Mesodermal cell (in vitro differentiated cells): ENCODE measurements around the gene SGMS1.
A peak's percentile ranks its signal among the peaks of the same experiment; 100 is the strongest.

Experiments used
- H3K27ac ChIP-seq: 2 replicates; pipeline ENCODE4 v1.7.0; 2013; ENCODE audit warnings: mild to moderate bottlenecking, low read depth, low read length, moderate library complexity; ENCODE audit not compliant: severe bottlenecking
- H3K36me3 ChIP-seq: 2 replicates; pipeline ENCODE4 v1.7.1; 2013; ENCODE audit warnings: mild to moderate bottlenecking, low read length, moderate library complexity; ENCODE audit not compliant: control insufficient read depth, insufficient read depth
- H3K4me1 ChIP-seq: one replicate; pipeline ENCODE4 v1.7.1; 2013; ENCODE audit warnings: mild to moderate bottlenecking, low read length; ENCODE audit not compliant: insufficient read depth, control insufficient read depth, poor library complexity, severe bottlenecking
- H3K4me3 ChIP-seq: 2 replicates; pipeline ENCODE4 v1.7.0; 2013; ENCODE audit warnings: low read length, control low read depth, mild to moderate bottlenecking; ENCODE audit not compliant: insufficient read depth, poor library complexity, severe bottlenecking; ENCODE audit errors: extremely low read depth
- H3K9me3 ChIP-seq: 2 replicates; pipeline ENCODE4 v1.7.1; 2013; ENCODE audit warnings: mild to moderate bottlenecking, low read length, moderate library complexity; ENCODE audit not compliant: control insufficient read depth
- WGBS, 2 experiments: methylation state at CpG; one replicate each; pipeline ENCODE4 v1.1.5; 2013; ENCODE audit warnings: missing lambda C conversion rate in 2 of 2; ENCODE audit not compliant: insufficient coverage in 2 of 2; 5-methylcytosine and 5-hydroxymethylcytosine counted together

The SGMS1 gene

GRCh38 chr10:50607356-50607925 is 16.3 kb downstream of the SGMS1 start:
- H3K9me3 ChIP-seq: no peaks in the 10 kb centered on the region
- peaks cover 33% of the 10 kb centered on the region for H3K4me1 ChIP-seq
- H3K36me3 ChIP-seq: no peaks in the 10 kb centered on the region
- H3K27ac ChIP-seq: no peak overlapping the region
- H3K4me3 ChIP-seq: no peak overlapping the region

GRCh38 chr10:50605951-50606270 is 17.8 kb downstream of the SGMS1 start:
- H3K4me1 ChIP-seq: peaks cover 36% of the 10 kb centered on the region
- H3K4me3 ChIP-seq: no peak overlapping the region
- H3K36me3 ChIP-seq: no peaks in the 10 kb centered on the region
- no peak overlapping the region for H3K27ac ChIP-seq
- H3K9me3 ChIP-seq: no peaks in the 10 kb centered on the region
- WGBS, 2 experiments: 100% methylated on average over 1 of the region's 2 CpGs

GRCh38 chr10:50605269-50605950 is 18.3 kb downstream of the SGMS1 start:
- WGBS, 2 experiments: no CpG with 5 or more reads among the region's 1 CpG
- Histone ChIP-seq H3K4me3 (no peak overlapping the region), H3K4me1 (peaks cover 41% of the 10 kb centered on the region), H3K36me3 (no peaks in the 10 kb centered on the region), H3K9me3 (no peaks in the 10 kb centered on the region), H3K27ac (peak overlapping the region; percentile 65)

GRCh38 chr10:50604809-50605208 is 18.9 kb downstream of the SGMS1 start:
- Histone ChIP-seq H3K36me3 (no peaks in the 10 kb centered on the region), H3K4me3 (no peak overlapping the region), H3K4me1 (peaks cover 47% of the 10 kb centered on the region), H3K9me3 (no peaks in the 10 kb centered on the region), H3K27ac (peak overlapping the region; percentile 65)
- 33 to 54% methylated on average over 1 to 3 of the region's 3 CpGs for WGBS, 2 experiments

- Histone ChIP-seq H3K9me3 (no peaks in the 10 kb centered on the region), H3K36me3 (no peaks in the 10 kb centered on the region), H3K4me3 (no peak overlapping the region), H3K27ac (peak overlapping the region; percentile 41), H3K4me1 (peaks cover 47% of the 10 kb centered on the region)
- 83 to 88% methylated on average over 3 to 4 of the region's 8 CpGs for WGBS, 2 experiments
Measured at GRCh38 chr10:50604049-50604640, 19.6 kb downstream of the SGMS1 start.

- no peak overlapping the region for H3K4me3 ChIP-seq
- WGBS, 2 experiments: 97 to 100% methylated on average over 4 to 5 of the region's 6 CpGs
- no peaks in the 10 kb centered on the region for H3K36me3 ChIP-seq
- H3K4me1 ChIP-seq: peaks cover 47% of the 10 kb centered on the region
- no peaks in the 10 kb centered on the region for H3K9me3 ChIP-seq
- H3K27ac ChIP-seq: no peak overlapping the region
Measured at GRCh38 chr10:50603151-50603850, 20.5 kb downstream of the SGMS1 start.

- 73 to 88% methylated on average over 1 of the region's 1 CpG for WGBS, 2 experiments
- no peak overlapping the region for H3K27ac ChIP-seq
- no peaks in the 10 kb centered on the region for H3K36me3 ChIP-seq
- peaks cover 47% of the 10 kb centered on the region for H3K4me1 ChIP-seq
- no peak overlapping the region for H3K4me3 ChIP-seq
- H3K9me3 ChIP-seq: no peaks in the 10 kb centered on the region
Measured at GRCh38 chr10:50601974-50602373, 21.8 kb downstream of the SGMS1 start.

GRCh38 chr10:50600831-50601477 is 22.8 kb downstream of the SGMS1 start:
- Histone ChIP-seq H3K27ac (no peak overlapping the region), H3K9me3 (no peaks in the 10 kb centered on the region), H3K4me1 (peaks cover 43% of the 10 kb centered on the region), H3K4me3 (no peak overlapping the region), H3K36me3 (no peaks in the 10 kb centered on the region)
- WGBS, 2 experiments: 87 to 100% methylated on average over 2 of the region's 2 CpGs

- H3K4me3 ChIP-seq: no peak overlapping the region
- H3K27ac ChIP-seq: no peak overlapping the region
- peaks cover 37% of the 10 kb centered on the region for H3K4me1 ChIP-seq
- H3K9me3 ChIP-seq: no peaks in the 10 kb centered on the region
- H3K36me3 ChIP-seq: no peaks in the 10 kb centered on the region
- no CpG with 5 or more reads among the region's 1 CpG for WGBS, 2 experiments
Measured at GRCh38 chr10:50600286-50600685, 23.5 kb downstream of the SGMS1 start.

- Histone ChIP-seq H3K4me3 (no peak overlapping the region), H3K27ac (no peak overlapping the region), H3K4me1 (peaks cover 32% of the 10 kb centered on the region), H3K9me3 (no peaks in the 10 kb centered on the region), H3K36me3 (no peaks in the 10 kb centered on the region)
- no CpG with 5 or more reads among the region's 3 CpGs for WGBS, 2 experiments
Measured at GRCh38 chr10:50596897-50597296, 26.9 kb downstream of the SGMS1 start.
